ENCODE data around the gene ZNF708.
"Not testable (repeated sequence)": the region's sequence is repeated elsewhere in the genome, so short reads cannot be mapped to it uniquely, and the experiment has no call there.

ZNF708 gene

DNA sequence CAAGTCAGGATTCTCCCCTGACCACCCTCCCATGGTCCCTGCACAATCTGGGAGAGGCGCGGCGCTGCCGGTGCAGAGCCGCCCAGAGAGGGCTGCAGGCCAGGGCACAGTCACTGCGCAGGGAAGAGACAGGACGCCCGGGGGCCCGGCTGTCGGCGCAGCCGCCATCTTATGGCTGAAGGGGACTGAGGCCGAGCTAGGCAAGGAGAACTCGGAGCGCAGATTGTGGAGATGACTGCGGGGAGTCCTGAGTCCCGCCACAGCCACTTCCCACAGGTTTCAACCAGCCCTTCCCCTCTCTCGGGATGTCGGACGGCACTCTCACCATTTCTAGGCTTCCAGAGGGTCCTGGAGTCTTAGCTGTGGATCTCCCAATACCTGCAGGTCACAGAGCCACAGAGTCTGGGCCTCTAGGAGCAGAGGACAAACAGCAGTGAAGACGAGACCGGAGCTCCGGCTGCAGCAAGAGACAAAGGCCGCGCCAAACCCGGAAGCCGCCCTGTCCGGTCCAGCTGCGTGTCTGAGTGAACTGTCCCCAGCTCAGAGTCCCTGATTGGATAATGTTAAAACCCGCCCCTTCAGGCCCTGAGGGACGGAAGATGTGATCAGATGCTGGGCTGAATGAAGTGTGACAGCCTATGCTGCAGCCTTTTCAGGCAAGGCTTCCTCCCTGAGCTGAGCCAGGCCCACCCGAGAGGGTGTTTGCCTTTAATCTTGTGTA is at the start of gene ZNF708:
Gene ZNF708, minus strand, starts transcription at position 526 of the 721 bp plus-strand sequence. Its CDS starts 198 bp downstream, at position 328.
- DNase-seq (ENCODE audit: low read depth in 2 of 2): peak; percentile 48 to 61

DNA sequence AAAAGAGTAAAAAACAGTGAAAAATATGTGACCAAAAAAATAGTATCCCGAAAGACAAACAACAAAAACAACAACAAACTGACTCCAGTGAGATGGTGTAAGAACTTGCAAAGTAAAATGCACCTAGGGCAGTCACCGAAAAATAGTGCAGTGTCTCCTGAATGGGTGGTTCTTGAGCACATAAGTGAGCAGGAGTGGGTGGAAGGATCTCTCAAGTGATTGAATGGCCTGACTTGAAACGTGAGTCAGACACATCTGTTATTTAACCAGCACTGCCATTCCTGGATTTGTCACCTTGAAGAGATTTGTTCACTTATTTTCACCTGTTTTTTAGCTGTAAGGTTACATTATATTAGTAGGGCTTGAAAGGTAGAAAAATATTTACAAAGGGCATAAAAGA is 33.1 kb upstream of the ZNF708 start:
- DNase-seq (ENCODE audit: low read depth in 2 of 2): no peak

DNA sequence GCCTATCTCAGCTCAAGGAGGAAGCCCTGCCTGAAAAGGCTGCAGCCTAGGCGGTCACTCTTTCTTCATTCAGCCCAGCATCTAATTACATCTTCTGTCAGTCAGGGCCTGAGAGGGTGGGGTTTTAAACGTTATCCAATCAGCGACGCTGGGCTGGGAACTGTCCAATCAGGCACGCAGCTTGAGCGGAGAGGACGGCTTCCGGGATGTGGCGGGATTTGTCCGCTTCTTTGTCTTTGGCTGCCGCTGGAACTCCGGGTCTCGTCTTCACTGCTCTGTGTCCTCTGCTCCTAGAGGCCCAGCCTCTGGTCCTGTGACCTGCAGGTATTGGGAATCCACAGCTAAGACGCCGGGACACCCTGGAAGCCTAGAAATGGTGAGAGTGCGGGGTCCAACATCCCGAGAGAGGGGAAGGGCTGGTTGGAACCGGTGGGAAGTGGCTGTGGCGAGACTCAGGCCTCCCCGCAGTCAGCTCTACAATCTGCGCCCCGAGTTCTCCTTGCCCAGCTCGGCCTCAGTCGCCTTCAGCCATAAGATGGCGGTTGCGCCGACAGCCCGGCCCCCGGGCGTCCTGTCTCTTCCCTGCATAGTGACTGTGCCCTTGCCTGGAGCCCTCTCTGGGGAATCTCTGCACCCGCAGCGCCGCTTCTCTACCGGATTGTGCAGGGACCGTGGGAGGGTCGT is 29.7 kb upstream of the ZNF708 start, which contains the start of gene ZNF738:
Gene ZNF738, plus strand, starts transcription at position 233 of the 684 bp plus-strand sequence. Its CDS starts 141 bp downstream, at position 374.
- peak; percentile 60 to 68 for DNase-seq (ENCODE audit: low read depth in 2 of 2)

DNA sequence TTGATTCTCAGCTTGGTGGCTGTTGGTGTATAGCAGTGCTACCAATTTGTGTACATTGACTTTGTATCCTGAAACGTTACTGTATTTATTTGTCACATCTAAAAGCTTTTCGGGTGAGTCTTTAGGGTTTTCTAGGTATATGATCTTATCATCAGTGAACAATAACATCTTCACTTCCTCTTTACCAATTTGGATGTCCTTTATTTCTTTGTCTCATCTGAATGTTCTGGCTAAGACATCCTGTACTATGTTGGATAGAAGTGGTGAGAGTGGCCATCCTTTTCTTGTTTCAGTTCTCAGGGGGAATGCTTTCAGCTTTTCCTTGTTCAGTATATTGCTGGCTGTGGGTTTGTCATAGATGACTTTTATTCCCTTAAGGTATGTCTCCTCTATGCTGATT is 23.6 kb upstream of the ZNF708 start:
- no peak for DNase-seq (ENCODE audit: low read depth in 2 of 2)

DNA sequence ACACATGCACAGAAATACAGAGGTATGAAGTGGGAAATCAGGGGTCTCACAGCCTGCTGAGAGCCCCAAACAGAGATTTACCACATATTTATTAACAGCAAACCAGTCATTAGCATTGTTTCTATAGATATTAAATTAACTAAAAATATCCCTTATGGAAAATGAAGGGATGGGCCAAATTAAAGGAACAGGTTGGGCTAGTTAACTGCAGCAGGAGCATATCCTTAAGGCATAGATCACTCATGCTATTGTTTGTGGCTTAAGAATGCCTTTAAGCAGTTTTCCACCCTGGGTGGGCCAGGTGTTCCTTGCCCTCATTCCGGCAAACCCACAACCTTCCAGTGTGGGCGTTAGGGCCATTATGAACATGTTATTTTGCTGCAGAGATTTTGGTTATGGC is 15.6 kb upstream of the ZNF708 start:
- not testable (repeated sequence) for DNase-seq (ENCODE audit: low read depth in 2 of 2)

DNA sequence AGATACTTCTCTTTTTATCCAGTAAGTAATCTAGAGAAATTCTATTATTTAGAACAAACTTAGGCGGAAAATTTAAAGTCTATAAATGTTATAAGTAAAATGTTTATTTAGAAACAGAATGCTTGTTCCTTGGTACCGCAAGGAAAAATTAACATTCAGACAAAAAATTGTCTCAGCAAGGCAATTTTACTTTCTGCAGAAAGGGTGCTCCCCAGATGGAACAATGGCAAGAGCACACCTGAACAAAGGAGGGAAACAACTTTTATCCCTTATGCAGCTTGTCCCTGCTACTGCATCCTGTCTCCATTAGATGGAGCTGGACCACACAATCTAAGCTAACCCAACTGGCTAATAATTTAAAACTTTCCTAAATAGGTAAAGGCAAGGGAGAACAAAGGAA is 6.5 kb upstream of the ZNF708 start:
- no peak for DNase-seq (ENCODE audit: low read depth in 2 of 2)

DNA sequence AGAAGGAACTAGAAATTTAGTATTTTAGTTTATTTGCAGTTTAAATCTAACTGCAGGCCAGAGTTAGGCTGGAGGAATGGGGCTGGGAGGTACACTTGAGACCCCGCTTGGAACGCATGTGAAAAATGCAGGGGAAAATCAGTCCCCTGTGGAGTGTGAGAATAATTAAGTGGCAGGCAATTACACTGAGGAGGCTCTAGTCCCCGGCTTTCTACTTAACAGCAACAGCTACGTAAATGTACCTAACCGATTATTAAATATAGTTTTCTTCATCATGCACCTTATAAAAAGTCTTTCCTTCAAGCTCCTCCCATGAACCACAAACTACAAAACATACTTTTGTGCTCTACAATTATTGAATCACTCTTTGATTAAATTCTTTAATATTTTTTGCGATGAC is 804 bp downstream of the ZNF708 start:
- no peak for DNase-seq (ENCODE audit: low read depth in 2 of 2)

DNA sequence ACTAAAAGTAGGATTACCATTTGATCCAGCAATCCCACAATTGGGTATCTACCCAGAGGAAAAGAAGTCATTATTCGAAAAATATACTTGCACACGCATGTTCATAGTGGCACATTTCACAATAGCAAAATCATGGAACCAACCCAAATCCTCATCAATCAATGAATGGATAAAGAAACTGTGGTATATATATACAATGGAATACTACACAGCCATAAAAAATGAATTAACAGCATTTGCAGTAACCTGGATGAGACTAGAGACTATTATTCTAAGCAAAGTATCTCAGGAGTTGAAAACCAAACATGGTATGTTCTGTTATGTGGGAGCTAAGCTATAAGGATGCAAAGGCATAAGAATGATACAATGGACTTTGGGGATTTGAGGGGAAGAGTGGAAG is 3.0 kb downstream of the ZNF708 start:
- no peak for DNase-seq (ENCODE audit: low read depth in 2 of 2)

DNA sequence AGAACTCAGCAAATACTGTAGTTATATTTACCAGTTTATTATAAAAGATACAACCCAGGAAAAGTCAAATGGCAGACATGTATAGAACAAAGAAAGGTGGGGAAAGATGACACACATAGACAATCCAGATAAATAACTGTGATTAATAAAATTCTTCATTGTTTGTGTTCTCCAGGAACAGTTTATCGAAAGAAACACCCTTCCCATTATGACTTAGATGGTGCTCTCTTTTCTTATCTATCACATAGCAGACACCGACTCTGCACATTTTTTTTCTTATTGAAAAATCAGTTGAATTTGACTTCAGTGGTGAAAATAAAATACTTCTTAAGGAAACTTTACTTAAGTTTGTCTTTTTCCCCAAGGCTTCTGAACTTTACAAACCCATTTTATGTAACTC is 6.2 kb downstream of the ZNF708 start:
- no peak for DNase-seq (ENCODE audit: low read depth in 2 of 2)

DNA sequence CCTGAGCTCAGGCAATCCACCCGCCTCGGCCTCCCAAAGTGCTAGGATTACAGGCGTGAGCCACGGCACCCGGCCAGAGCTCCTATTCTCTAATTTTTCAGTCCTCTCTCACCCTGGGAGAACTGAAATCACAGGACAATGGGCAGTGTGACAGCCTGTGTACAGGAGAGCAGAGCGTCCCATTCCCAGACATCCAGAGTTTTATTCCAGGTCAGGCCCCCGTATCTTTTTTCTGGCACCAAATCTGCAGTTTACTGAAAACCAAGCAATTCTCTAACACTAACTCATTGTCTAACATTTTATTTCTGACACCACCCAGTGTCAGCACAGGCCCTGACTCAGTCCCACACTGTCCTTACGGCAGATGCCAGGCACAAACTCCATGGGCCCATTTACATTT is 6.7 kb downstream of the ZNF708 start:
- DNase-seq (ENCODE audit: low read depth in 2 of 2): no peak

DNA sequence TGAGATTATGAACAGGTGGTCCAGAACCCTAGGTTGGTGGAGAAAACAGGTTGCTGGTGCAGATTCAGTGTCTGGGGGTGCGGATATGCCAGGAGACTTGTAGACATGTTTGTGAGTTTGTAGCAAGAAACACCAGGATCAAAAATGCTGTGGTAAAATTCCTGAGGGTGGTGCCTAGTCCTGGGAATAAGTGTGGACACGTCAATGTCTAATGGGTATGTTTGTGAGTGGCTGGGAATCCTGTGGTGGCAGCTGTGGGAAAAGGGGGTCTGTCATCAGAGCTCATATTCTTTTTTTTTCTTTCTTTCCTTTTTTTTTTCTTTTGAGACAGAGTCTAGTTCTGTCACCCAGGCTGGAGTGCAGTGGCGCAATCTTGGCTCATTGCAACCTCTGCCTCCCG is 7.2 kb downstream of the ZNF708 start:
- DNase-seq (ENCODE audit: low read depth in 2 of 2): no peak

DNA sequence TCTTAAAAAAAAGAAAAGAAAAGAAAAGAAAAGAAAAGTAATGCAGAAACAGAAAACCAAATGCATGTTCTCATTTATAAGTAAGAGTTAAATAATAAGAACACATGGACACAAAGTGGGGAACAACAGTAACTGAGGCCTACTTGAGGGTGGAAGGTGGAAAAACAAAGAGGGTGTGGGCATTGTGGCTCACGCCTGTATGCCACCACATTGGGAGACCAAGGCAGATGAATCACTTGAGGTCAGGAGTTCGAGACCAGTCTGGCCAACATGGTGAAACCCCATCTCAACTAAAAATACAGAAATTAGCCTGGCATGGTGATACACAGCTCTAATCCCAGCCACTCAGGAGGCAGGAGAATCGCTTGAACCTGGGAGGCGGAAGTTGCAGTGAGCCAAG is 8.1 kb downstream of the ZNF708 start:
- no peak for DNase-seq (ENCODE audit: low read depth in 2 of 2)

DNA sequence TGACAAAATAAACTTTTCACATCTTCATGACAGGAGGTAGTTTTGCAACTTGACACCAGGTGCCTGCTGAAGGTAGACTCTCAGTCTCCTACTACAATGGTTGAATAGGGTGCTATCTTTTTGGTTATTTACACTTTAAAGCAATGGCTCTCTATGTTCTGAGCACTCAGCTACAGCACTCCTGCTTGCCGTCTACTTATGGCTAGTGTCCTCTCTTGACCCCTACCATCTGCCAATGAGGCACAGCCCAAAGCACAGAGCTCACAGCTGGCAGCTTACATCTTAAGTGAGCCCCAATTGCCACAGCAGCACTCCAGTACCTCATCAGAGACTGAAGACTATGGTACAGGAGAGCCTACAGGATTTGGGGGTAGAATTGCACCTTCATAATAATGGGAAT is 11.4 kb downstream of the ZNF708 start:
- DNase-seq (ENCODE audit: low read depth in 2 of 2): no peak

DNA sequence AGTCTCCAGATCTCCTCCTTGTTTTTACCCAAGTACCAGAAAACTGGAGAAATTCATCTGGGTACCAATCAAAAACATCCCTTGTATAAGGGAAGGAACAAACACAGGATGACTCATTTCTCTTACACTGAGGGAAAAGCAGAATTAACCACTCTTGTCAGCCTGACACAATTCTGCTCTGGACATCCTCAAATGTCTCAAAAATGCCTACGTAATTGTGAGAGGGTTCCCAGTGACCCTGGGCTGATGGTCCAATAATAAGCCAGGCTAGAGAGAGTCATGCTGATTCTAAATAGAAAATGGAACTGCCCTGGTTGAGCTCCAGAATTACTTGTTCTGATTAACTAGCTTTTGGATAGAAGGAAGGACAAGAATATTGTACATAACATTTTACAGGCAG is 14.5 kb downstream of the ZNF708 start:
- DNase-seq (ENCODE audit: low read depth in 2 of 2): no peak

DNA sequence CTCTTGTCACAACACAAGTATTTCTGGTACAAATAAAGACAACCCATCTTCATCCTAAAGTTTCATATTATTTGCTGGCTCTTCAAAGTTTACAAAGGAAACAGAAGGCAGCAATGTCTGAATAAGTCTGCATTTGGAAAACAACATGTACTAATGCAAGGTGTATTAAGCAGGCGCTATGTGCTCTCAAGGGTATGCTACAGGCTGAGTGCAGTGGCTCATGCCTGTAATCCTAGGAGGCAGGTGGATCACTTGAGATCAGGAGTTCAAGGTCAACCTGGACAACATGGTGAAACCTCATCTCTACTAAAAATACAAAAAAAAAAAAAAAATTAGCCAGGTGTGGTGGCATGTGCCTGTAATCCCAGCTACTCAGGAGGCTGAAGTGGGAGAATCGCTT is 16.4 kb downstream of the ZNF708 start:
- not testable (repeated sequence) for DNase-seq (ENCODE audit: low read depth in 2 of 2)

DNA sequence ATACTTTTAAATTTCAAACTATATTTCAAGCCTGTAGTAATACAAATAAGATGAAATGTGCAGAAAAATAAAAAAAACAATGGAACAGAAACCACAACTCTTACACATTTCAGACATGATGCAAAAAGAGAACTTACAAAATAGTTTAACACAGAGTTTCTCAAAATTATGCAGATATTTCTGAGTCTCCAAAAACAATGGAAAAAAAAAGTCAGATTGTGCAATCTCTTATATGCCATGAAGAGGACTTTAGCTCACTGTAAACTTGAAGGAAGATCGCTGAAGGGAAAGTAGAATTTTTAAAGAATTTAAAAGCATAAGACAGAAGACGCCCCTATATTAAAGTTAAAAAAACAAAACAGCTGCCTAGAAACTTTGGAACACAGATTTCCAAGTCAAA is 20.4 kb downstream of the ZNF708 start:
- no peak for DNase-seq (ENCODE audit: low read depth in 2 of 2)

DNA sequence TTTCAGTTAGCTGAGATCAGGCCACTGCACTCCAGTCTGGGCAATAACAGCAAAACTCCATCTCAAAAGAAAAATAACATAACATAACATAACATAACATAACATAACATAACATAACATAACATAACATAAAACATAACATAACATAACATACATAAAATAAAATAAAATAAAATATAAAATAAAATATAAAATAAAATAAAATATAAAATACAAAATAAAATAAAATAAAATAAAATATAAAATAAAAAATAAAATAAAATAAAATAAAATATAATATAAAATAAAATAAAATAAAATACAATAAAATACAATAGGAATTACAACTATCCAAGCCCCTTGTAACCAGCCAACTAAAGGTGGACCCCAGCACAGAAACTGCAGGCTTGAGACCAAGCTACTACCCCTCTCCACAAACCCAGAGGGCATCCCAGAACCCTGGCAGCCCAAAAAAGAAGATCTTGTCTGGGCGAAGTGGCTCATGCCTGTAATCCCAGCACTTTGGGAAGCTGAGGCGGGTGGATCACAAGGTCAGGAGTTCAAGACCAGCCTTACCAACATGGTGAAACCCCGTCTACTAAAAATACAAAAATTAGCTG is 22.2 kb downstream of the ZNF708 start:
- not testable (repeated sequence) for DNase-seq (ENCODE audit: low read depth in 2 of 2)

DNA sequence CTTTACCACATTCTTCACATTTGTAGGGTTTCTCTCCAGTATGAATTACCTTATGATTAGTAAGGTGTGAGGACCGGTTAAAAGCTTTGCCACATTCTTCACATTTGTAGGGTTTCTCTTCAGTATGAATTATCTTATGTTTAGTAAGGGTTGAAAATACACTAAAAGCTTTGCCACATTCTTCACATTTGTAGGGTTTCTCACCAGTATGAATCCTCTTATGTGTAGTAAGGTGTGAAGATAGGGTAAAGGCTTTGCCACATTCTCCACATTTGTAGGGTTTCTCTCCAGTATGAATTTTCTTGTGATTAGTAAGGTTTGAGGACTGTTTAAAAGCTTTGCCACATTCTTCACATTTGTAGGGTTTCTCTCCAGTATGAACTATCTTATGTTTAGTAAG is 35.4 kb downstream of the ZNF708 start:
- DNase-seq (ENCODE audit: low read depth in 2 of 2): not testable (repeated sequence)

DNA sequence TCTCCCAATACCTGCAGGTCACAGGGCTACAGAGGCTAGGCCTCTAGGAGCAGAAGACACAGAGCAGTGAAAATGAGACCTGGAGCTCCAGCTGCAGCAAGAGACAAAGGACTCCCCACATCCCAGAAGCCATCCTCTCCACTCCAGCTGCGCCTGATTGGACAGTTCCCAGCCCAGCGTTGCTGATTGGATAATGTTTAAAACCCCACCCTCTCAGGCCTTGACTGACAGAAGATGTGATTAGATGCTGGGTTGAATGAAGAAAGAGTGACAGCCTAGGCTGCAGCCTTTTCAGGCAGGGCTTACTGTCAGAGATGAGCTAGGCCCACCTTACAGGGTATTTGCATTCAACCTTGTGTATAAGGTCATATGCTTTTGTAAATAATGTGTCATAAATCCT is 59.4 kb downstream of the ZNF708 start:
- no peak for DNase-seq (ENCODE audit: low read depth in 2 of 2)

DNA sequence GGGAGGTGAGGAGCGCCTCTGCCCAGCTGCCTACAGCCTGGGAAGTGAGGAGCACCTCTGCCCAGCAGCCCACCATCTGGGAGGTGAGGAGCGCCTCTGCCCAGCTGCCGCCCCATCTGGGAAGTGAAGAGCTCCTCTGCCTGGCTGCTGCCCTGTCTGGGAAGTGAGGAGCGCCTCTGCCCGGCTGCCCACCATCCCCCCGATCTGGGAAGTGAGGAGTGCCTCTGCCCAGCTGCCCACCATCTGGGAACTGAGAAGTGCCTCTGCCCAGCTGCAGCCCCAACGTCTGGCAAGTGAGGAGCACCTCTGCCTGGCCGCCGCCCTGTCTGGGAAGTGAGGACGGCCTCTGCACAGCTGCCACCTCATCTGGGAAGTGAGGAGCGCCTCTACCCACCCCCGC is 64.3 kb downstream of the ZNF708 start:
- no peak for DNase-seq (ENCODE audit: low read depth in 2 of 2)

DNA sequence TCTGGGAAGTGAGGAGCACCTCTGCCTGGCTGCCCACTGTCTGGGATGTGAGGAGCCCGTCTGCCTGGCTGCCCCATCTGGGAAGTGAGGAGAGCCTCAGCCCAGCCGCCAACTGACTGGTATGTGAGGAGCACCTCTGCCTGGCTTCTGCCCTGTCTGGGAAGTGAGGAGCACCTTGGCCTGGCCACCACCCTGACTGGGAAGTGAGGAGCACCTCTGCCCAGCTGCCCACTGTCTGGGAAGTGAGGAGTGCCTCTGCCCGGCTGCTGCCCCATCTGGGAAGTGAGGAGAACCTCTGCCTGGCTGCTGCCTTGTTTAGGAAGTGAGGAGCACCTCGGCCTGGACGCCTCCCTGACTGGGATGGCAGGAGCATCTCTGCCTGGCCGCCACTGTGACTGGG is 64.8 kb downstream of the ZNF708 start:
- DNase-seq (ENCODE audit: low read depth in 2 of 2): no peak

DNA sequence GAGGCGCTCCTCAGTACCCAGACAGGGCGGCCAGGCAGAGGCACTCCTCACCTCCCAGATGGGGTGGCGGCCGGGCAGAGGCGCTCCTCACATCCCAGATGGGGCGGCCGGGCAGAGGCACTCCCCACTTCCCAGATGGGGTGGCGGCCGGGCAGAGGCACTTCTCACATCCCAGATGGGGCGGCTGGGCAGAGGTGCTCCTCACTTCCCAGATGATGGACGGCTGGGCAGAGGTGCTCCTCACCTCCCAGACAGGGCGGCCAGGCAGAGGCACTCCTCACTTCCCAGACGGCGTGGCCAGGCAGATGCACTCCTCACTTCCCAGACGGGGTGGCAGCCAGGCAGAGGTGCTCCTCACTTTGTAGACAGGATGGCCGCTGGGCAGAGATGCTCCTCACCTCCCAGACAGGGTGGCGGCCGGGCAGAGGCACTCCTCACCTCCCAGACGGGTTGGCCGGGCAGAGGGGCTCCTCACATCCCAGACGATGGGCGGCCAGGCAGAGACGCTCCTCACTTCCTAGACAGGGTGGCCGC is 68.3 kb downstream of the ZNF708 start:
- DNase-seq (ENCODE audit: low read depth in 2 of 2): not testable (repeated sequence)
